Right hindlimb (tissue), 1 donor: ENCODE data around the gene ZFP3.
"Not testable (repeated sequence)": the region's sequence is repeated elsewhere in the genome, so short reads cannot be mapped to it uniquely, and the experiment has no call there.

ENCODE experiments used
- DNase-seq: peaks from one replicate; pipeline ENCODE4 v3.0.0-alpha.2; 2018

Gene ZFP3

GRCh38 chr17:5126719-5127488 lies 48.6 kb downstream of the ZFP3 start:
- no peak for DNase-seq

GRCh38 chr17:5127910-5128309 lies 49.6 kb downstream of the ZFP3 start:
- DNase-seq, result no peak

- not testable (repeated sequence) for DNase-seq
Observed at GRCh38 chr17:5128387-5128786, 50.1 kb downstream of the ZFP3 start.

GRCh38 chr17:5128905-5129535 lies 50.8 kb downstream of the ZFP3 start:
- DNase-seq, result no peak

GRCh38 chr17:5129770-5130169 lies 51.5 kb downstream of the ZFP3 start:
- not testable (repeated sequence) for DNase-seq

- DNase-seq, result not testable (repeated sequence)
Observed at GRCh38 chr17:5130261-5130660, 52.0 kb downstream of the ZFP3 start.

- not testable (repeated sequence) for DNase-seq
Observed at GRCh38 chr17:5130687-5131086, 52.4 kb downstream of the ZFP3 start.

- no peak for DNase-seq
Observed at GRCh38 chr17:5131146-5131715, 53.0 kb downstream of the ZFP3 start.

GRCh38 chr17:5131799-5132502 lies 53.7 kb downstream of the ZFP3 start:
- not testable (repeated sequence) for DNase-seq

GRCh38 chr17:5132503-5133225 lies 54.4 kb downstream of the ZFP3 start:
- not testable (repeated sequence) for DNase-seq

- DNase-seq, result no peak
Observed at GRCh38 chr17:5133311-5133710, 55.0 kb downstream of the ZFP3 start.

- DNase-seq, result not testable (repeated sequence)
Observed at GRCh38 chr17:5133961-5134360, 55.7 kb downstream of the ZFP3 start.

- DNase-seq, result not testable (repeated sequence)
Observed at GRCh38 chr17:5134571-5134970, 56.3 kb downstream of the ZFP3 start.

- not testable (repeated sequence) for DNase-seq
Observed at GRCh38 chr17:5135131-5135712, 57.0 kb downstream of the ZFP3 start.

- DNase-seq, result no peak
Observed at GRCh38 chr17:5135726-5136579, 57.7 kb downstream of the ZFP3 start.

- DNase-seq, result not testable (repeated sequence)
Observed at GRCh38 chr17:5136580-5137412, 58.5 kb downstream of the ZFP3 start.

GRCh38 chr17:5137511-5138197 lies 59.4 kb downstream of the ZFP3 start:
- not testable (repeated sequence) for DNase-seq

- not testable (repeated sequence) for DNase-seq
Observed at GRCh38 chr17:5138198-5138544, 59.9 kb downstream of the ZFP3 start.

GRCh38 chr17:5138616-5139457 lies 60.6 kb downstream of the ZFP3 start:
- DNase-seq, result no peak
